ENCODE data around the gene NR3C2. TPM values are rescaled to one million over a fixed set of nuclear protein-coding genes. Genes with fewer than 3 reads are reported as not detected.

The NR3C2 gene
- polyA plus RNA-seq, 1 of the 3 experiments (the other 2 are of a cell fraction): 0.02 TPM

GRCh38 chr4:148441986-148442831, at the start of gene NR3C2 (continued):
- TF ChIP-seq RXRA (IDR thresholded peaks at IDR 0.05; ENCODE audit: borderline replicate concordance, low read depth) (no peak), RCOR1 (IDR thresholded peaks at IDR 0.05; ENCODE audit: low read length) (peak; percentile 20; the same call in 1 of the 2 replicates), GATA2 (CRISPR knock-in tag; IDR thresholded peaks at IDR 0.05) (no peak), RAD21 (IDR thresholded peaks at IDR 0.05; ENCODE audit: low read length) (no peak), CHD2 (IDR thresholded peaks at IDR 0.05; ENCODE audit: low read length, partially characterized antibody) (peak; percentile 71), NRF1 (IDR thresholded peaks at IDR 0.05; ENCODE audit: low read depth, low read length) (no peak), JUND (IDR thresholded peaks at IDR 0.05) (no peak)
- TF ChIP-seq, protein P1, sequence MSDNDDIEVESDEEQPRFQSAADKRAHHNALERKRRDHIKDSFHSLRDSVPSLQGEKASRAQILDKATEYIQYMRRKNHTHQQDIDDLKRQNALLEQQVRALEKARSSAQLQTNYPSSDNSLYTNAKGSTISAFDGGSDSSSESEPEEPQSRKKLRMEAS (IDR thresholded peaks at IDR 0.05; ENCODE audit: low read depth): no peak; the same call in 1 of the 2 replicates

GRCh38 chr4:148487181-148487580, 45.0 kb upstream of the NR3C2 start:
- 0% methylated on average over 2 of the region's 2 CpGs for WGBS (ENCODE audit: low lambda C conversion rate)
- H3K9me2 ChIP-seq: no peaks in the 10 kb centered on the region
- H3K4me1 ChIP-seq (ENCODE audit: control insufficient read depth in 1 of 2, insufficient read depth in 2 of 2, low read depth in 1 of 2, low read length in 1 of 2): no peaks in the 10 kb centered on the region
- no peaks in the 10 kb centered on the region for H3K79me2 ChIP-seq (ENCODE audit: insufficient read depth)
- CTCF ChIA-PET: no interaction called here
- no peak overlapping the region for H3K4me3 ChIP-seq (ENCODE audit: low read depth in 2 of 2, low read length in 1 of 2)
- no peaks in the 10 kb centered on the region for H3F3A ChIP-seq (replicated peaks; ENCODE audit: insufficient read depth)
- POLR2A ChIA-PET: no interaction called here
- H4K20me1 ChIP-seq (ENCODE audit: insufficient read depth): no peaks in the 10 kb centered on the region
- H2AFZ ChIP-seq (ENCODE audit: low read depth): no peak overlapping the region
- no peaks in the 10 kb centered on the region for H3K36me3 ChIP-seq (replicated peaks in 1 of 2; ENCODE audit: control insufficient read depth in 1 of 2, insufficient read depth in 2 of 2, low read length in 1 of 2)
- no peaks in the 10 kb centered on the region for H3K9me3 ChIP-seq
- TF ChIP-seq SMC3 (IDR thresholded peaks at IDR 0.05; ENCODE audit: low read depth, low read length) (no peak), RXRA (IDR thresholded peaks at IDR 0.05; ENCODE audit: borderline replicate concordance, low read depth) (no peak), FOXM1 (IDR thresholded peaks at IDR 0.05; ENCODE audit: low read depth) (no peak), SIN3A (IDR thresholded peaks at IDR 0.05; ENCODE audit: borderline replicate concordance, low read depth, low read length) (no peak), JUND (IDR thresholded peaks at IDR 0.05) (no peak), RFX5 (IDR thresholded peaks at IDR 0.05; ENCODE audit: low read length) (no peak), FOSL2 (IDR thresholded peaks at IDR 0.05; ENCODE audit: borderline replicate concordance, low read depth) (no peak)
- TF ChIP-seq, protein P1 (IDR thresholded peaks at IDR 0.05; ENCODE audit: low read depth): no peak
- H3K27ac ChIP-seq (ENCODE audit: low read depth in 2 of 2, low read length in 1 of 2): no peak overlapping the region
- H3K27me3 ChIP-seq (ENCODE audit: insufficient read depth): no peaks in the 10 kb centered on the region; the same call in 1 of the 2 replicates
- no peak overlapping the region for H3K4me2 ChIP-seq
- DNase-seq: no peak
- no peak overlapping the region for H3K9ac ChIP-seq

- H3K9ac ChIP-seq: no peak overlapping the region
- H3K4me3 ChIP-seq (ENCODE audit: low read depth in 2 of 2, low read length in 1 of 2): no peak overlapping the region
- H3K36me3 ChIP-seq (replicated peaks in 1 of 2; ENCODE audit: control insufficient read depth in 1 of 2, insufficient read depth in 2 of 2, low read length in 1 of 2): no peaks in the 10 kb centered on the region
- no peaks in the 10 kb centered on the region for H3K9me3 ChIP-seq
- POLR2A ChIA-PET: no interaction called here
- no peaks in the 10 kb centered on the region for H3K4me1 ChIP-seq (ENCODE audit: control insufficient read depth in 1 of 2, insufficient read depth in 2 of 2, low read depth in 1 of 2, low read length in 1 of 2)
- no peak overlapping the region for H2AFZ ChIP-seq (ENCODE audit: low read depth)
- no peaks in the 10 kb centered on the region for H3F3A ChIP-seq (replicated peaks; ENCODE audit: insufficient read depth)
- H3K27me3 ChIP-seq (ENCODE audit: insufficient read depth): no peaks in the 10 kb centered on the region; the same call in 1 of the 2 replicates
- no peak overlapping the region for H3K4me2 ChIP-seq
- CTCF ChIA-PET: interaction anchor here (0.7 kb wide), 1 partner anchor 556 kb away, joined by 3 read pairs; no protein-coding TSS in a partner anchor
- no peaks in the 10 kb centered on the region for H3K79me2 ChIP-seq (ENCODE audit: insufficient read depth)
- WGBS (ENCODE audit: low lambda C conversion rate): 2% methylated on average over 3 of the region's 3 CpGs
- no peaks in the 10 kb centered on the region for H3K9me2 ChIP-seq
- no peak for DNase-seq
- no peak overlapping the region for H3K27ac ChIP-seq (ENCODE audit: low read depth in 2 of 2, low read length in 1 of 2)
- H4K20me1 ChIP-seq (ENCODE audit: insufficient read depth): no peaks in the 10 kb centered on the region
- TF ChIP-seq ZBTB33 (IDR thresholded peaks at IDR 0.05; ENCODE audit: borderline replicate concordance, low read depth) (no peak), REST (IDR thresholded peaks at IDR 0.05; ENCODE audit: low read depth, low read length) (no peak), EP300 (IDR thresholded peaks at IDR 0.05; ENCODE audit: borderline replicate concordance in 1 of 2, low read depth in 1 of 2, low read length in 1 of 2) (no peak), GABPA (IDR thresholded peaks at IDR 0.05; ENCODE audit: low read depth) (no peak), IRF3 (IDR thresholded peaks at IDR 0.05; ENCODE audit: low read depth, low read length) (no peak)
Observed at GRCh38 chr4:148481636-148482035, 39.4 kb upstream of the NR3C2 start.

Measured in SK-N-SH (cell line).